Activated CD8-positive, alpha-beta memory T cell treated with anti-CD3 and anti-CD28 coated beads for 36 hours (primary cell): Measurements from ENCODE around the gene TNFRSF9. TPM values are rescaled to one million over a fixed set of nuclear protein-coding genes. Genes with fewer than 3 reads are reported as not detected.
"Not testable (repeated sequence)": the region's sequence is repeated elsewhere in the genome, so short reads cannot be mapped to it uniquely, and the experiment has no call there.

Experiments
- CTCF ChIA-PET: fragments of 350-600 bp; sonication (Branson Sonifier 250); formaldehyde crosslinking; loops from one replicate; lab custom pipeline; 2021; ENCODE audit warnings: antibody characterized with exemption; lab: Charles Lee
- POLR2A ChIA-PET: fragments of 350-600 bp; sonication (Branson Sonifier 250); formaldehyde crosslinking; loops from one replicate; lab custom pipeline; 2021; ENCODE audit warnings: antibody characterized with exemption; lab: Charles Lee
- total RNA-seq, 2 experiments: library from RNA; stranded (reverse); gene quantifications; one replicate each; pipeline ENCODE4 v1.2.3, GENCODE V29; 2021

The TNFRSF9 gene
- total RNA-seq, 2 experiments from 2014 or later = 263 to 270 TPM

- ChIA-PET CTCF (interaction anchor here (0.9 to 1.0 kb wide), 2 partner anchors 12 to 19 kb away, joined by 3 read pairs; no protein-coding TSS in a partner anchor), POLR2A (interaction anchor here (0.9 to 2.0 kb wide), 3 partner anchors 17 to 25 kb away, joined by 4 to 14 read pairs (median 5); no protein-coding TSS in a partner anchor)
Measured at GRCh38 chr1:7963378-7963730, 22.7 kb upstream of the TNFRSF9 start.

GRCh38 chr1:7962636-7963377, 22.2 kb upstream of the TNFRSF9 start:
- POLR2A ChIA-PET = interaction anchor here (0.6 to 2.0 kb wide), 9 partner anchors 14 to 208 kb away, joined by 3 to 17 read pairs (median 5); partner anchors contain the start of gene TNFRSF9
- CTCF ChIA-PET = interaction anchor here (1.0 to 1.8 kb wide), 2 partner anchors 14 to 20 kb away, joined by 3 to 4 read pairs; no protein-coding TSS in a partner anchor

GRCh38 chr1:7962014-7962335, 21.3 kb upstream of the TNFRSF9 start:
- ChIA-PET CTCF (interaction anchor here (0.6 to 1.8 kb wide), 3 partner anchors 11 to 294 kb away, joined by 4 read pairs; no protein-coding TSS in a partner anchor), POLR2A (interaction anchor here (1.0 to 2.0 kb wide), 5 partner anchors 13 to 135 kb away, joined by 3 to 17 read pairs (median 4); partner anchors contain the start of gene TNFRSF9)

- POLR2A ChIA-PET = interaction anchor here (0.7 to 1.6 kb wide), 4 partner anchors 12 to 48 kb away, joined by 3 to 17 read pairs (median 8); partner anchors contain the start of gene TNFRSF9
- CTCF ChIA-PET = interaction anchor here (0.5 to 1.8 kb wide), 4 partner anchors 10 to 646 kb away, joined by 3 to 4 read pairs (median 4); no protein-coding TSS in a partner anchor
Measured at GRCh38 chr1:7961216-7962013, 20.8 kb upstream of the TNFRSF9 start, which contains the start of gene PARK7. PARK7 (plus strand) TSS chr1:7961711; CDS start chr1:7962786, 1,075 bp downstream.

GRCh38 chr1:7960867-7961215, 20.2 kb upstream of the TNFRSF9 start:
- CTCF ChIA-PET = interaction anchor here (0.5 to 1.8 kb wide), 3 partner anchors 12 to 646 kb away, joined by 3 to 4 read pairs (median 4); no protein-coding TSS in a partner anchor
- POLR2A ChIA-PET = interaction anchor here (0.7 to 1.6 kb wide), 2 partner anchors 19 to 21 kb away, joined by 4 to 17 read pairs; partner anchors contain the start of gene TNFRSF9

- CTCF ChIA-PET = no interaction called here
- POLR2A ChIA-PET = interaction anchor here (0.6 kb wide), 1 partner anchor 40 kb away, joined by 3 read pairs; no protein-coding TSS in a partner anchor
Measured at GRCh38 chr1:7960165-7960564, 19.5 kb upstream of the TNFRSF9 start.

GRCh38 chr1:7956218-7957032, 15.8 kb upstream of the TNFRSF9 start:
- CTCF ChIA-PET = interaction anchor here (0.9 kb wide), 1 partner anchor 25 kb away, joined by 3 read pairs; no protein-coding TSS in a partner anchor
- POLR2A ChIA-PET = no interaction called here

GRCh38 chr1:7954683-7955082, 14.0 kb upstream of the TNFRSF9 start:
- POLR2A ChIA-PET = interaction anchor here (0.8 kb wide), 1 partner anchor 50 kb away, joined by 3 read pairs; no protein-coding TSS in a partner anchor
- CTCF ChIA-PET = interaction anchor here (1.5 kb wide), 1 partner anchor 11 kb away, joined by 4 read pairs; no protein-coding TSS in a partner anchor

- CTCF ChIA-PET = interaction anchor here (0.6 to 1.5 kb wide), 2 partner anchors 10 to 86 kb away, joined by 3 to 4 read pairs; no protein-coding TSS in a partner anchor
- POLR2A ChIA-PET = interaction anchor here (0.8 kb wide), 1 partner anchor 50 kb away, joined by 3 read pairs; no protein-coding TSS in a partner anchor
Measured at GRCh38 chr1:7953850-7954609, 13.4 kb upstream of the TNFRSF9 start.

- CTCF ChIA-PET, POLR2A ChIA-PET: not testable (repeated sequence)
Measured at GRCh38 chr1:7952791-7953190, 12.2 kb upstream of the TNFRSF9 start.

GRCh38 chr1:7948960-7949359, 8.3 kb upstream of the TNFRSF9 start:
- CTCF ChIA-PET = interaction anchor here (0.5 to 1.6 kb wide), 4 partner anchors 9 to 29 kb away, joined by 3 to 9 read pairs (median 4); partner anchors contain the start of genes PARK7 and TNFRSF9
- POLR2A ChIA-PET = interaction anchor here (0.6 to 1.9 kb wide), 5 partner anchors 9 to 37 kb away, joined by 3 to 19 read pairs (median 3); partner anchors contain the start of genes PARK7 and TNFRSF9

GRCh38 chr1:7943251-7943650, 2.6 kb upstream of the TNFRSF9 start:
- ChIA-PET POLR2A (interaction anchor here (1.1 to 1.7 kb wide), 3 partner anchors 11 to 20 kb away, joined by 4 to 14 read pairs (median 7); no protein-coding TSS in a partner anchor), CTCF (interaction anchor here (0.6 to 1.9 kb wide), 3 partner anchors 11 to 14 kb away, joined by 3 to 4 read pairs (median 4); no protein-coding TSS in a partner anchor)

- POLR2A ChIA-PET = interaction anchor here (0.7 to 1.7 kb wide), 4 partner anchors 8 to 21 kb away, joined by 4 to 14 read pairs (median 7); partner anchors contain the start of gene PARK7
- CTCF ChIA-PET = interaction anchor here (2.8 kb wide), 1 partner anchor 26 kb away, joined by 10 read pairs; no protein-coding TSS in a partner anchor
Measured at GRCh38 chr1:7942214-7942921, 1.7 kb upstream of the TNFRSF9 start.

GRCh38 chr1:7941437-7941793, 776 bp upstream of the TNFRSF9 start:
- POLR2A ChIA-PET = interaction anchor here (0.7 to 2.5 kb wide), 5 partner anchors 8 to 20 kb away, joined by 4 to 19 read pairs (median 7); partner anchors contain the start of gene PARK7
- CTCF ChIA-PET = interaction anchor here (0.7 to 2.8 kb wide), 5 partner anchors 11 to 407 kb away, joined by 3 to 10 read pairs (median 5); no protein-coding TSS in a partner anchor

- ChIA-PET POLR2A (interaction anchor here (1.1 to 2.5 kb wide), 4 partner anchors 9 to 24 kb away, joined by 6 to 19 read pairs (median 12); partner anchors contain the start of gene PARK7), CTCF (interaction anchor here (0.9 to 2.8 kb wide), 7 partner anchors 9 to 35 kb away, joined by 3 to 10 read pairs (median 4); no protein-coding TSS in a partner anchor)
Measured at GRCh38 chr1:7940034-7940433, 605 bp downstream of the TNFRSF9 start.

GRCh38 chr1:7938070-7938469, 2.6 kb downstream of the TNFRSF9 start:
- ChIA-PET POLR2A (interaction anchor here (0.8 kb wide), 1 partner anchor 25 kb away, joined by 4 read pairs; no protein-coding TSS in a partner anchor), CTCF (no interaction called here)
